Left lobe of liver (tissue), 2 donors: Measurements from ENCODE around the gene PWWP2B. TPM values are rescaled to one million over a fixed set of nuclear protein-coding genes. Genes with fewer than 3 reads are reported as not detected.
A peak's percentile ranks its signal among the peaks of the same experiment; 100 is the strongest.

Experiments used
- ATAC-seq: fragments of 200-7000 bp; cut with Tn5 transposase; one replicate; pipeline ENCODE4 v1.9.1; 2020; ENCODE audit warnings: mild to moderate bottlenecking, moderate library complexity
- DNase-seq: peaks from one replicate; pipeline ENCODE4 v3.0.0-alpha.2; 2020; ENCODE audit warnings: low spot score
- total RNA-seq: library from RNA; stranded (reverse); gene quantifications from one replicate; pipeline ENCODE4 v1.2.1, GENCODE V29; 2021
- donor health status: DM: no; HTN: no; CAD: no; lungs with moderate emphysema.
- donor health status: DM: no; HTN: yes; CAD: no.

The PWWP2B gene
- total RNA-seq, 1 donor from 2014 or later = 5.8 TPM

GRCh38 chr10:132392811-132393694 lies 3.9 kb upstream of the PWWP2B start:
- DNase-seq = no peak
- no peak for ATAC-seq

DNA sequence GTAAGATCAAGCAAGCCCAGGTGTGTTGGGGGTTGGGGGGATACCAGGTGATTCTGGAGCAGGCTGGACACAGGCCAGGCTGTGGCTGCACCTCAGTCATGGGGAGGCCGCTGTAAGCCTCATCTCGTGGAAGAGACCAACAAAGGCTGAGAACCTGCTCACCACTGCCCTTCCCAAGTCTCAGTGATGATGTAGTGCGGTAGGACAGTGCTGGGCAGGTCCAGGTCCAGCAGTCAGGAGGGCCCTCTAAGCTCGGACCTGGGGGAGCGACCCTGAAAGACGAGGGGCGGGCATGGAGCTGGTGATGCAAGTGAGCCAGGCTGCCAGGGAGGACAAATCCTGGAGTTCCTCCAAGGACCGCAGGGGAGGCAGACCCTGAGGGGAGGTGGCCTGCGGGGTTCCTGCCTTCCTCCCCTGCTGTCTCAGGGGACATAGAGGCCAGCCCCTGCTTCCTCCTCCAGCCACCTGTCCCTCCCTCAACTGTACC lies 3.3 kb upstream of the PWWP2B start:
- ATAC-seq = no peak
- DNase-seq = no peak

DNA sequence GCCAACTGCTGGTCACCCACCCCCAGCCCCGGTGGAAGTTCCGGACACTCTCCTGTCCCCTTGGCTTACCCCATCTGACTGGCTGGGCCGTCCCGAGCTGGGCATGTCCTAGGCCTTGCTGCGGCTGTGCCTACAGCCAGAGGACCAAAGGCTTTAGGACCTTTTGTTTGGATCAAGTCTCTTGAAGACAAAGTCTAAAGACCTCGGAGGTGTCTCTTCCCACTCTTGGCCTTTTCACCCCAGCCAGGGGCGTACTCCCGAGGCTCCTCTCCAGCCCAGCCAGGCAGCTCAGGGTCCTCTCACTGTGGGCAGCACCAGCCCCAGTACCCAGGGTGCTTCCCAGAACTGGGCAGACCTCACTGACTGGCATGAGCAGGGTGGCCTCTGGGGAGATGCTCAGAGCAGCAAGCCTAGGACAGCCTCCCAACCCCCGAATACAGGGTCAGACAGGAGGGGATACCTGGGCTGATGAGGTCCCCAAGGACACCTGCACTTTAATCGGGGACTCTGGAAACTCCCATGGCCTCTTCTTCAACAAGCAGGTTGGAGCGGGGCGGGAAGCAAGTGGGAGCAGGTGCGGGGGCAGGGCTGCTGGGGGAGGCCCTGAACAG lies 2.7 kb upstream of the PWWP2B start:
- ATAC-seq (no peak), DNase-seq (no peak)

GRCh38 chr10:132394936-132395703 lies 1.9 kb upstream of the PWWP2B start:
- DNase-seq = no peak
- ATAC-seq = no peak

DNA sequence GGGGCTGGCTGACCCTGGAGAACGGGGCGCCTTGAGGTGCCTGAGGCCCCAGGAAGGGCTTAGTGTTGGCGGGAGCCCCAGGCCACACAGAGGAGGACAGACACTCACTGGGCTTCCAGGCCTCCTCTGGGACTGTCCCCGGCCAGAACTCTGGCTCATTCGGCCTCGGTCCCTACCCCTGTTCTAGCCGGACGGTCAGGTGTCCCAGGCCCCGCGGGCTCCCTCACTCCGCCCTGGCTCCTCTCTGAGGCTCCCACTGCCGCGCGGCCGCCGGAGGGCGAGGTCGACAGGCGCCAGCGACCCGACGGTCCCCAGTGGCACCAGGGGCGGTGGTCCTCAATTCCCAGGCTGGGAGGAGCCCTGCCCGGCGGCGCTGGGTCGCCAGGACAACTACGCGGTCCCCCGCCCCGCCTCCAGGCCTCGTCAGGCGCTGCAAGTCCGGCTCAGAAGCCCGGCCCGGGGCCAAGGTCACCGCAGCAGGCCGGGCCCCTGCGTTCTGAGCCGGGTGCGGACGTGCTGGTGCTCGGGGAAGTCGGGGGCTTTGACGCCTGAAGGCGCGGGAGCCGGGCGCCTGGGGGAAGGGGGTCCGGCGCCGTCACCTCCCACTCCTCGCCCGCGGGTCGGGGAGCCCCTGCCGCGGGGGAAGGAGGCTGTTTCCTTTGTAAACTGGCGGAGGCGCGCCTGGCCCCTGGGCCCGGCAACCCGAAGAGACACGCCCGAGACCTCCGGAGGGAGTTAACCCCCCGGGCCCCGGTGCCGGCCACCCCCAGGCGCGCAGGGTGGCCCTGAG lies 1.1 kb upstream of the PWWP2B start:
- peak; percentile 78 for ATAC-seq
- peak; percentile 82 for DNase-seq

DNA sequence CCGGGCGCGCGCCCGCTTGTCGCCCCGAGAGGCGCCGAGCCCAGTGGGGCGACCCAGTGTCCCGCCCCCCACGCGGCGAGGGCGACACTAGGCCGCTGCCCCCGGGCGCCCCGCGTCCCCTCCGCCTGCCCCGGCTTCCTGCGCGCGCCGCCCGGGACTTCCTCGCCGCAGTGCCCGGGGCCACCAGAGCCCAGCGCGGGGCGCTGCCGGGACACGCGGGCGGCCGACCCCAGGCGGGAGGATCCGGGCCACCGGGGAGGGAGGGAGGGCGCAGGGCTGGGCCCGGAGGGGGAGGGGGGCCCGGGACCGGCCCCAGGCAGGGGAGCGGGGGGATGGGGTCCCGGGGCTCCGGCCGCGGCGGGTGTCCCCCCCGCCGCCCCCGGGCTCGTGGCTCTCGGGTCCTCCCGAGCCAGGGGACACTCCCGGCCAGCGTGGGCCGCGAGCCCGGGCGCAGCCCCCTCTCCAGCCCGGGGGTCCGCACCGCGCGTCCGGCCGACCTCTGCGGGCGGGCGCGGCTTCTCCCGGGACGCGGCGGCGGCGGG lies 435 bp upstream of the PWWP2B start:
- DNase-seq (no peak), ATAC-seq (peak; percentile 50)

- DNase-seq = peak; percentile 74
- peak; percentile 66 for ATAC-seq
Observed at GRCh38 chr10:132397671-132398565, 918 bp downstream of the PWWP2B start.

DNA sequence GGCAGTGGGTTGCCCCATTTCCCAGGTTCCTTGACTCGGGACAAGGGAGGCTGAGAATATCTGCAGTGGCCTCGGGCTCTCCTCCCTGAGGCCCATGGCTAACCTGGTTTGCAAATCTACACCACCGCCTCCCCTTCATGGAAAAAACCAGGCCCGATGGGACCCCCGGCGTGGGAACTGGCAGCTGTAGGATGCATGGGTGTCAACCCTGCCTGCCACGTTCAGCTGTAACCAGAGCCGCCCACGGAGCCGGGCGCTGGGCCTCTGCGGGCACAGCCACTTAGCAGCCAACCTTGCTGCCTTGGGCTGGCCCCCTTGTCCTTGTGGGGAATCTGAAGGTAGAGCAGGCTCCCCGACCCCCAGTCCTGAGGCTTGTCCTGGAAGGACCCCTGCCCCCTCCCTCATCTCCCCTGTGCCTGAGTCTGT lies 1.6 kb downstream of the PWWP2B start:
- ATAC-seq (no peak), DNase-seq (no peak)

DNA sequence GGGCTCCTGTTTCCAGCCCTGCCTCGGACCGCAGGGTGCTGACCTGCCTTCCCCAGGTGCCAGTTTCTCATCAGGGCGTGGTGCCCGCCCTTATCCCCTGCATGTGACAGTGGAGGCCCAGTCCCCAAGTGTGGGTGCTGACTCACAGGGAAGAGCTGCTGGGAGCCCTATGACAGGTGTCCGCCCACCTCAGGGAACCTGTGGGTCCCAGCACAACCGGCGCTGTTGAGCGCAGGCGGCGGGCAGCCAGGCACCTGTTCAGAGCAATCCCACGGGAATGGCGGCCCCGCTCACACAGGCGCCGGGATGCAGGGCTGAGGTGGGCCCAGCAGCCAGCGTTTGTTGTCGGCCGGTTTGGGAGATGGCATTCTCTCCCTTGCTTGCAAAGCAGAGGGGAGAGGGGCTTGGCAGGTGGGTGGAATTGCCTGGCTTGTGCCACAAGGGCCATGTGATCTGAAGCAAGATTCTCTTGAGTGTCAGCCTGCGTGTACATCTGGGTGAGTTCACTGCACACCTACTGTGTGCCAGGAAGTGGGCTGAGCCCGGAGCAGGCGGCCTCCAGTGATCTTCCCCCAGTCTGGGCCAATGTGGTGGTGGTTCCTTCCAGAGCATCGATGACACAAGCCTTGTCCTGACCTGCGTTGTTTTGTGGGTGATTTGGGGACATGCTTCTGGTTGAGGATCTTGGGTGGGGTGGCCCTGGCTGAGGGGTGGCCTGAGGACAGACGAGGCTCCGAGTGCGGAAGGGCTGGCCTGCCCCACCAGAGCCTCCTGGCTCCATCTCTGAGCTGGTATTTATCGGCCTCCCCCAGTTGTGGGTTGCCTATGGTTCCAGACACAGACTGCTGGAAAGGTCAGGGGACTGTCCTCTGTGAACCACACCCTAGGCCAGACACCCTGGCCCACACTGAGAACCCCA lies 2.4 kb downstream of the PWWP2B start:
- no peak for ATAC-seq
- DNase-seq = no peak

- ATAC-seq (no peak), DNase-seq (no peak)
Observed at GRCh38 chr10:132400041-132400546, 3.1 kb downstream of the PWWP2B start.

DNA sequence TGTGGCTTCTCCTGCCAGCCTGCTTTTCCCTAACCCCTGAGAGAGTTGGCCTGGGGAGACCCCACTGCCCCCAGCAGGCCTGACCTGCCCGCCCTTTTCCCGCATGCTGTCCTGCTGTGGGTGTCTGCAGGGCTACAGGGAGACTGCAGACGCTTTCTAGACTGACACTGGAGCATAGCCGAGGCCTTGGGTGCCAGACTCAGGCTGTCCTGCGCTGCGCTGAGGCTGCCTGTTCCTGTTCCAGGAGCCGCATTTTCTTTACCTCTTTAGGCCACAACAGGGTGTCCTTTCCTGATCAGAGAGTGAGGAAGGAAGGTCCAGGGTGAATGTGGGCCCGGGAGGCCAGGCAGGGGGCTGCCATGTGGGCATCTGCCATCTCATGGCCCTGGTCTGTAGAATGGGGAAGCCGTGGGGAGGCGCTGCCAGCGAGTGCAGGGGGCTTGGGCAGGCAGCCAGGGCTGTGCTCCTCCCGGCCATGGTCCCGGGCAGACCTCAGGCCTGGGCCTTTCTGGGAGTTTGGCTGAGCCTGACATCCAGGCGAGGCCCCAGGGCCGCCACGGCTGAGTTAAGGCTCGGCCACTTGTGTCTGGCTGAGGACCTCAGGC lies 3.6 kb downstream of the PWWP2B start:
- DNase-seq (no peak), ATAC-seq (no peak)

GRCh38 chr10:132401401-132402118 lies 4.6 kb downstream of the PWWP2B start:
- no peak for DNase-seq

DNA sequence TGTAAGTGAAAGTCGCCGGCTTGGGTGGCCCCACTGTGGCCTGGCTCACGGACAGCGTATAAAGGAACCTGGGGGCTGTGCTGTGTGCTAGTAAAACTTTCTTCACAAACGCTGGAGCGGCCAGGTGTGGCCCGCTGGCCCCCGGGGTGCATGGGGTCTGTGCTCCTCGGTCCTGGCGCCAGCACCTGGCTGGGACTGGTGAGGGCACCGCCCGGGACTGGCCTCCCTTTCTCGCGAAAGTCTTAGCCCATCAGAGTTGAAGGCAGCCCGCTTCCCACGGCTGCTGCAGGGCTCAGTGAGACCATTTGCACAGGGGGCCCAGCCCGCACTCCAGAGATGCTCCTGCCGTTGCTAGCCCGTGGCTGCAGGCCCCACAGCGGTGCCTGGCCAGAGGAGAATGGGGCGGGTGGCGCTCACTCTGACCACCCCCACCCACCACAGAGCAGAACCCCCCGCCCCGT lies 5.8 kb downstream of the PWWP2B start:
- DNase-seq = no peak
- ATAC-seq = no peak

More at GRCh38 chr10:132401401-132402118, 4.6 kb downstream of the PWWP2B start:
- ATAC-seq = no peak

DNA sequence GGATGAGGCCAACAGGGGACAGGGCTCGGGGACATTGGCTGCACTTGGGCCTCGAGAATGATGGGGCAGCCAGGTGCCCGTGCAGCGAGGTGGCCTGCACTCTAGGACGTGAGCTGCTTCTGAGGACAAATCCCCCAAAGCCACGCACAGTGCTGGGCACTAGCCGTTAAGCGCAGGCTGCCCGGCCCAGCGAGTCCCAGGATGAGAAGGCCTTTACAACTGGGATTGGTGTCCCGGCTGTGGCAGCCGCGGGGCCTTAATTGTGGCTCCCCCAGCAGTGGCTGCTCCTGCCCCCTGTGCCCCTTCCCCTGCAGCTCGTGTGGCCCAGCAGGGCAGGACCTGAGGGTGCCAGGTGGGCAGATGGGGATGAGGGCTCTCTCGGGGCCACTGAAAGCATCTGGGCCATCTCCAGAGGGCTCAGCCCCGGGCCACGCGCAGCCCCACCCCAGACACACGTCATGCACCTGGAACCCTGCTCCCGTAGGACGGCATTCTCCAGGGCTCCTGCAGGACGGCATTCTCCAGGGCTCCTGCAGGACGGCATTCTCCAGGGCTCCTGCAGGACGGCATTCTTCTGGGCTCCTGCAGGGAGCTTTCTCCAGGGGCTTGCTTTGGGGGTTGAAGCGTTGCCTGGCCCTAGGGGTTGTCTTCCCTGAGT lies 6.6 kb downstream of the PWWP2B start:
- no peak for ATAC-seq

GRCh38 chr10:132404169-132404880 lies 7.3 kb downstream of the PWWP2B start:
- DNase-seq = no peak

More for the DNA sequence above, 6.6 kb downstream of the PWWP2B start:
- DNase-seq = no peak

More at GRCh38 chr10:132404169-132404880, 7.3 kb downstream of the PWWP2B start:
- no peak for ATAC-seq
